HG03575 (cell line): ENCODE data around the gene CMTM7.
"Not testable (repeated sequence)": the region's sequence is repeated elsewhere in the genome, so short reads cannot be mapped to it uniquely, and the experiment has no call there.

ENCODE experiments used
- ATAC-seq: cut with Tn5 transposase; IDR thresholded peaks from one replicate; pipeline ENCODE4 v1.9.1; 2021; ENCODE audit not compliant: unreplicated experiment, insufficient number of reproducible peaks, low FRiP score; ENCODE audit errors: extremely low read depth

CMTM7 gene

DNA sequence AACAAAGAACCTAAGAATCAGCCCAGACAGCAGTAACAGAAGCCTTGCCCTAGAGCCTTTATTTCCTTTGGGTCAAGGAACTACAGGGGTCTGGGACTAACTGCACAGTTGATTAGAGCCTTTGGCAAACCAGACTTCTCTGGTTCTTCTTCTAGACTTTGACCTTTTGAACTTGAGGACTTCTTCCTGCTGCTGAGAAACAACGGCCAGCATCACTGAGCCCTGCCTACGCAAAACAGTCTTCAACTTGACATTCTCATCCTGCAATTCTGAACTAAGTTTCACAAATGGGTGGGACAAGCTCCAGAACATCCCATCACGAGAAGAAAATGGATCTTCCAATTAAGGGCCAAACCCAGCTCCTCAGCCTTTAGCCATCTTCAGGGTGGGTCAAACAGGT is 79.6 kb downstream of the CMTM7 start:
- ATAC-seq: no peak

DNA sequence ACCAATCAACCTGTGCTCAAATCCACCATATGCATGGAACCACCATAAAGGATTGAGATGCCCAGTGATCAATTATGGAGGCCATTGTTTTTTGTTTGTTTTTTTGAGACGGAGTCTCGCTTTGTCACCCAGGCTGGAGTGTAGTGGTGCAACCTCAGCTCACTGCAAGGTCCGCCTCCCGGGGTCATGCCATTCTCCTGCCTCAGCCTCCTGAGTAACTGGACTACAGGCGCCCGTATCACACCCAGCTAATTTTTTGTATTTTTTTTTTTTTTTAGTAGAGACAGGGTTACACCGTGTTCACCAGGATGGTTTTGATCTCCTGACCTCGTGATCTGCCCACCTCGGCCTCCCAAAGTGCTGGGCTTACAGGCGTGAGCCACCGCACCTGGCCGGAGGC is 80.5 kb downstream of the CMTM7 start:
- ATAC-seq: not testable (repeated sequence)

DNA sequence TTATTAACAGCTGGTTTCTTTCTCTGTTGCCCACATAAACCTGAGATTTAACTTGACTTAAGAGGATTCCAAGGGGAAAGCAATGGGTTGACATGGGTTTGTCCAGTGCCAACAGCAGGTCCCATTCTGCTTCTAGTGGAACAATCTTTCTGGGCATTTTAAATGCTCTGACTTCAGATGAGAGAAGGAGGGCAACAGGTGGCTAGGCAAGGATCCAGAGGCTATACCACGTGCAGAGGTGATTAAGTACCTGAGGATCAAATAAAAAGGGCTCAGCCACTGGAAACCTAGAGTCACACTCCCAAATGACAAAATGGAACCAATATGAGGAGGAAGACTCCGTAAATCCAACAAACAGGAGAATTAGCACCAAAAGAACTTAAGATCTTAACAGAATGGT is 82.5 kb downstream of the CMTM7 start:
- no peak for ATAC-seq

DNA sequence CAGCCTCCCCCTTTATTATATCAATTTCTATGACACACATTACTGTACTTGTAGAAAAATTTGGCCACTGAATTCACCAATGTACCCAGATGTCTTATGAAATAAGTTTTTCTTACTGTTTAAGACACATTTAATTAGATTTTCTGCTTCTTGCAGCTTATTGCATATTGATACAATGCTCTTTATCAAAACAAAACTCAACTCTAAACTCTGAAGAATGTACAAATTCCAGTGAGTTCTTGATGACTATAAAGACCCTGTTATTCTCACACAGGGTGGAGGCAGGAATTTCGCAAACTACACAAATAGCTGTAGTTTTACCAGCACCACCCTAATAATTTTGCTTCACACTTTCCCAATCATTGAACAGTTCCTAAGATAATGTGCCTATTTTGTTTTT is 89.0 kb downstream of the CMTM7 start:
- ATAC-seq: no peak

DNA sequence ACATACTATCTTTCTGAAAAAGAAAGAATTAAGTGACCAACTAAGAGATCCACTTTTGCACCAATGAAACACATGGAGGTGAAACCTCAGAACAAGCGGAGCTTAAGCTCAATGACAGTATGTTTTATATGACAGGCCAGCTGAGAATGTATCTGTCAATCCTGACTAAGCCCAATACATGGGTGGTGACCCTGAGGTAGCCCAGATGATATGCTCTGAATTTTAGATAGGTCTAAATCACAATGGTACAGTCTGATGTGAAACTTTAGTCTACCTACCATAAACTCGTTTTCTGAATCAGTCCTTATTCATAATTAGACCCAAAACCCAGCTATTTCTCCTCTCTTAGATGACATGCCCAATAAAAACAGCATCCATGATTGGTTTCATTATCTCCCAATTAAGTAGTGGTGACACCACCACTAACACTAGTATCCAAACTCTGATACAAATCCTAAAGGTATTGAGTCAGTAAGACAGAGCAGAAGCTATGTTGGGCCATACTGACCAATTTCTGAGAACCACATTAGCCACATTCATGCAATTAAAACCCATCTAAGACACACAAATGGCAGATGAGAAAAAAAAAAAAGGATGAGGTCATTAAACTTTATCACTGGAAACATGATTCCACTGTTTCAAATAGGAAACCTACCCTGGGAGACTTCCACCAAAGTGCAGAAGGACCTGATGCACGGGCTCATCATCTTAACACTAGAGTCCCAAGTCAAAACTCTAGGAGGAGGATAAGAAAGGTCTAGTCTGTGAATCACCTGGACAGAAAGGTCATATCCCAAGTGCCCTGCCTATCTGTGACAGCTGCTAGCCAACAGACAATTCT is 90.4 kb downstream of the CMTM7 start:
- ATAC-seq: no peak

DNA sequence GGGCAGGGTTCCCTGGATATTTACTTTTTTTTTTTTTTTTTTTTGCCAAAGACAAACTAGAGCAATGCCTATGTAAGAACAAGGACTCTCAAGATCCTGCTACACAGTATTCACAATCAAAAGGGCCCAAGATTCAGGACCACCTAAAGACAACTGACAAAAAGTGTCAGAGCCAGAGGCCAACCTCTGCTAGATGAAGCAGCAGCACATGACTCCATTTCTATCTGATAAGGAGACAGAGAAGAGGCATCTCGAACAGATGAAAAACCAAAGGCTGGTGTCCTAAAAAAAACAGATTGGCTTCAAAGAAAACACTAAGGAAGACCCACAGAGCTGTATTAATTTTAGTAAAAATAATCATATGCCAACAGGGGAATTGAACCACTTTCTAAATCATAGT is 91.0 kb downstream of the CMTM7 start:
- no peak for ATAC-seq

DNA sequence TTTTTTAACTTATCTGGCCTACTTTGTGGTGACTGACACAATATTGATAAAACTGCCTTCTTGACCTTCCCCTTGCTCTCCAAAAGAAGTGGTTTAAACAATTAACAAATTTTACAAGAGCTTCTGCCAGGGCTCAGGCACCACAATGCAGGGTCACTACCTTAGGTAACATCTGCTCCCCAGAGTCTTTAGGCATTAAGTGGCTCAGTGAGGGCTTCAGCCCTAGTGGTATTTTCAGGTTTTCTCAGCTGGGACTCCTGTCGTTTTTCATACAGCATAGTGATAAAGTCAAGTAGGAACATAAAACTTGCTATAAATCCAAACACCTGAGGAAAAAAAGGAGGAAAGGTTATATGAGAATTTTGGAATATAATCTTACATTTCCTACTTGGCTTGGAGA is 92.1 kb downstream of the CMTM7 start:
- ATAC-seq: no peak

DNA sequence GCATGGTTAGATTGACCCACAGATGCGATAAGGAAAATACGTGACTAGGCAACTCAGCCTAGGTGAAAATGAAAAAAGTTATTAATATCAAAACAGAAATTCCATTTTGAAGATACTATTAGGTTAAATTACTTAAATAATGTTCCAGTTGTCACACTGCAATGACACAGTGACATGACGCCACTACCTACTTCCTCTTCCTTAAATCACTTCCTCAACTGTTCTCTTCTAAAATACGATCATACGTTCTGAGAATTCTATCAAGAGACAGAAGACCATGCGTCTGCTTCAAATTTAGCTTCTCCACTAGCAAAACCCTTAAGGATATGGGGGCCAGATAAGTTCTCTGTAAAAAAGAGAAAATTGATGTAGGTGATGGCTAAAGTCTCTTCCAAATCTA is 92.8 kb downstream of the CMTM7 start:
- ATAC-seq: no peak

DNA sequence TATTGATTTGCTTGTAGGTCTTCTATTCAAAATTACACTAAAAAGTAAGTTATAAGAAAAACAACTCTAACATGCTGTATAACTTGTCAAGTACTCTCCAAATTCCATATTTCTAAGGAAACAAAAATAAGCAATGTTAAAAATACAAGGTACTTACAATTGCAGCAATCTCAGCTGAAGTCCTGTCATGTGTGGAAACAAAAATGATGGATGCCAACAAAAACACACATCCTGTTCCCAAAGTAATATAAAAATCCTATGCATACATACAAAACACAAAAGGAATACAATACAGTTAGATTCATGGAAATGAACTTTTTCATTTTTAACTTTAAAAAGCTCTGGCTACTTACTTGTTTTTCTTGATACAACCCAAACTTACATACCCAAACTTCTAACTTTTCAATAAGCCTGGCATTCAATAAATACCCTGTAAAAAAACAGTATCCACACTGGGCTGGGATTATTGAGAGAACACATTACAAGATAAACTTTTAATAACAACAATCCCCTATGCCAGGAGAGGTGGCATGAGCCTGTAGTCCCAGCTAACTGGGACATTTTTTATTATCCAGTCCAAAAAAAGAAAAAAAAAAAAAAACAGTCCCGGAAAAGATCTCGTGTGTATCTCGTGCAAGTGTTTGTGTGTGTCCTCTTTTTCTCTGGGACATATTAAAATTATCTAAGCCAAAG is 96.3 kb downstream of the CMTM7 start:
- no peak for ATAC-seq

DNA sequence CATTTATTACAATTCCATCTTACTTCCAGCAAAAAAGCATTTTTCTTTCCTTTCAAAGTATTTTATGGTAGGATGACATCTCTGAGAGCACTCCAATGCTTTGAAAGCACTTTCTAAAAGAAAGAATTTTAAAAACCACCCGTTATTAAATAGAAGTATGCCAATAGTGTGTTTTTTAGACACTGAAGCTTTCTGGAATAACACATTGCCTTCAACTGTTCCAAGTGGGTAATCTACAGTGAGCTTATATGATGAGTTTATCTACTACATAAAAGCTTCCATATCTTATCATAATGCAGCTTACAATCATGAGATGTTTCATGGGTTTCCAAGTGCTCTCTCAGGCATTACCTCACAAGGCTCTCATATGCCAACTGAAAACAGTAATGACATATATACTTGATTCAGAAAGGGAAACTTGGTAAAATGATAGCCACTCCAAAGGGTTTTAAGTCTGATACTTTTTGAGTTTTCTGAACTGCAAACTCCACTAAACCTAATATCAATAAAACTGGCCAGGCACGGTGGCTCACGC is 96.9 kb downstream of the CMTM7 start:
- ATAC-seq: no peak

DNA sequence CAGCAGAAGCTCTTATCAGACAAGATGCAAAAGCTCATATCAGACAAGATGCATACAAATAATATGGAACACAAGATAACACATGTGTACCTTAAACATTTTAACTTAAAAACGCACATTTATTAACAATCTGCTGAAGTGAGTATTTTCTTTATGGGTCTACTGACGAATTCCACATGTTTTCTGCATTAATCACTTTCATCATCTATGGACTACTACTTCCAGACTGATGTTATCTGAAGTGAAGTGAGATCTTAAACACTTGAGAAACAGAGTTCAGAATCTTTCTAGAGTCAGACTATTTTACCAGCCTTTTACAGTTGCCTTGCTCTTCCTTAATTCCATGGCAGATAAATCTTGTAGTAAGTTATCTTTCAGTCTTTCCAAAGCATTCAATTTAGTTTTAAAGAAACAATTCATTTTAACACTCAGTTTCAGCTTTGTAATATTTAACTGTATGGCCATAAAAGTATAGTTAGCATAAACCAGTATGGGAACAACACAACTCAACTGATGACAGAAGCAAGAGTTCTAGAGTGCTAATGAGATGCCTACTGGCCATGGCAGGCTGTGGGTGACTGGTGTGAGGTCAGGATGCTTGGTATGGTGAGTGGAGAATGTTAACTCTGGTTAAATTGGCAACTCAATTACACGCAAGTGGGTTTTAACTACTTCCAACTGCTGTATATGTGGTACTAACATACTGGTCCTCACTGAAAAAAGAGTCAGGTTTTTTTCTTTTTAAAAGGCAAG is 101.2 kb downstream of the CMTM7 start:
- ATAC-seq: no peak

DNA sequence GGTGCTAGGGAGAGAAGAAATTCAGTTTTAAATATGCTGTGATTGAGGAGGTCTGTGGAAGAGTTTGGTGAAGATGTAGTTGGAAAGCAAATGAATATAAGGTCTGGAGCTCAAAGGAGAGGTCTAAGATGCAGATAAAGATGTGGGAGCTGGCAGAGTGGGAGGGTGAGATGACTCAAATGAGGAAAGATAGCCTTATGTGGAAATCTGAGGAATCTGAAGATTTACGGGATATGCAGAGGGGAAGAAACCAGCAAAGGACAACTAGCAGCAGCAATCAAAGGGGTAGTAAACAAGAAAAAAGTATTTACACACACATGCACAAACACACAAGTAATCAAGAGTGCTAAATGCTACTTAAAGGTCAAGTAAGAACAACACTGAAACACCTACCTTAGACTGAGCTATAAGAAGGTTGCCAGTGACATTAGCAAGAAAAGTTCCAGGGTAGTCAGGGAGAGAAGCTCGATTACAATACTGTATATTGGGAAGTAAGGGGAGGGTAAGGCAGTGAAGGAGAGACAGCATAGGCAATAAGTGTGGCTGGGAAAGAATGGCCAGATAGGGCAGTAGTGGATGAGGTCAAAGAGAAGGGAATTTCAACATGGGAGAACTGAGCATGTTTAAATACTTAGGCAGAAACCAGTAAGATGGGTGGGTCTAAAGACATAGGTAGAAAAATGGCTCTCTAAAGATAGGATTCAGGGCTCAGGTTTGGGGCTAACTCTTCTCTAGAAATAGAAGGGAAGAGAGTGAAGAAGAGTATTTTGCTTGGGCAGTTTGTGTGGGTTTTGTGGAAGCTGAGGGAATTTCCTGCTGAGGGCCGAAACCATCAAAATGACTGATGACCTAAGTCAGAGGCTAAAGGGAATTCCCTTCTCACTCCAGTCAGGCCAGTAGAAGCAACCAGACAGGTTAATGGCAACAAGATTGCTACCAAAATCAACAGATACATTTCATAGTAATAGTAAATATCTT is 102.1 kb downstream of the CMTM7 start:
- peak; percentile 47 for ATAC-seq

DNA sequence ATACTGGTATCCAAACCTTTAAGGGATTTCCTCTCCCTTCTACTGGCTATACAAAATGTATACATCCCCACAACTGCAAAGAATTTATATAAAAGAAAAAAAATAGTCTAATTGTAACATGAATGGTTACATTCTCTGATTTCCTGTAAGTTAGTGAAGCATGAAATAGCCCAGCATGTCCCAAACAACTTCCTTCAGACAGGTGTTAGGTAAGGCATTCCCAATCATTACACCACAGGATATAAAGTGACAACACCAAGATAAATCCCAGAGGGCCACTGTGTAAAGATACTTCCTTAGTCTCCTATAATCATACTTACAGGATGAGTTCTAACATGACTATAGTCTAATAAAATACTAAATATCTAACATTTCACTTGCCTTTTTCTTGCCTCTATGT is 103.4 kb downstream of the CMTM7 start:
- no peak for ATAC-seq

DNA sequence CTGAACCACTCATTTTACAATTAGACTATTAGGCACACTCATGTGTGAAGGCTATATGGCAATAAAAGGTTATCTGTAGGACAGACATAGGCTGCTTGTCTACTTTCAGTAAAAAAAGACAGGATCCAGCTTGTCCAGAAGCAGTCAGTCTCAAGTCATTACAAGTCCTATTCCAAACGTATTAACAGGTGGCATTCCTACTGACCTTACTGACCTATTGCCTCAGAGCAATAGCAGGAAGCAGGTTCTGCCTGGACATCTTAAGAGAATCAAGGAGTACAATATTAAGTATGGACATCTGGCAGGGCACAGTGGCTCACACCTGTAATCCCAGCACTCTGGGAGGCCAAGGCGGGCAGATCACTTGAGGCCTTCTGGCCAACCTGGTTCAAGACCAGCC is 104.0 kb downstream of the CMTM7 start:
- ATAC-seq: no peak

DNA sequence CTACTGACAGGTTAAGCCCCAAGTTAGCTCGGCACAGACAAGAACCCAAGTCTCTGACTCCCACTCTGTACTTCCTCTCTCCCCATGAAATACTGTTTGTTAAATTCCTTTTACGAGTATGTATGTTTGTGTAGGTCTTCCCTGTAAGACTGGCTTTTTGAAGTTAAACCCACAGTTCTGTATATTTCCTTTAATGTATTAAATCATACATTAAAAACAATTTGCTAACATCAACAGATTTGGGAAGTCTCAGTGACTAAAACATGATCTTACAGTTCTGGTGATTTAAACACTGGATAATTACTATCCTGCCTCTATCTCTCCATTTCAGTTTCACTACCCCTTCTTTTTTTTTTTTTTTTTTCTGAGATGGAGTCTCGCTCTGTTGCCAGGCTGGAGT is 106.6 kb downstream of the CMTM7 start:
- ATAC-seq: no peak

DNA sequence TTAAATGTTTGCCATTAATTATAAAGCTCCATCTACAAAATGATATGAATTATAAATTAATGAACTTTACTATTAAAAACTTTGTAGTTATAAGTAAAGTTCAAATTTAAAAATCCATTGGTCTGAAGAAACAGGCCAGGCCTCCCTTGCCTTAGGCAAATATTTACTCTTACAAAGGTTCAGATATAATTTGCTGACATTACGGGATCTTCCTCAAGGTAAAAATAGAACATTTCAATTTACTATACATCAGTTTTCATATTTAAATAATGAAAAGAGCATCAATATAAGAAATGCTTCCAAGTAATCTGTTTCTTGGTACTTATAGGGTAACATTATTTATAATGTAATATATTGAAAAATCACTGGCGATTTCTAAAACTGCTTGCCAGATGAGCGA is 107.3 kb downstream of the CMTM7 start:
- no peak for ATAC-seq

DNA sequence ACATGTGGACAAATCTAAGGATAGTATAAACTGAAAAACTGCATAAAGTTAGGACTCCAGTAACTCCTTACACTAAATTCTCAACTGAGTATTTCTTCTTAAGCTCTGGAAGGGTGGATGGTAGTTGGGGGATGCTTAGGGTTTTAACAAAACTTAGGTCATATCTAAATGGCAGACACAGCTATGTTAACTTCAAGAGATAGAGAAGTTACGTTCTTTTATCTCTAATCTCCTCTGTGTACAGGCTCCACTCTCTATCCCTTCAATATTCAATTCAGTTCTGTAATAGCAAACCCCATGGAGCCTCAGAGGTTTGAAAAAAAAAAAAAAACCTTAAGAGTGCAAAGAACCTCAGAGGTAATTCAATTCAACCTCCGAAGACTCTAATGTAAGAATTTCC is 107.9 kb downstream of the CMTM7 start:
- no peak for ATAC-seq

DNA sequence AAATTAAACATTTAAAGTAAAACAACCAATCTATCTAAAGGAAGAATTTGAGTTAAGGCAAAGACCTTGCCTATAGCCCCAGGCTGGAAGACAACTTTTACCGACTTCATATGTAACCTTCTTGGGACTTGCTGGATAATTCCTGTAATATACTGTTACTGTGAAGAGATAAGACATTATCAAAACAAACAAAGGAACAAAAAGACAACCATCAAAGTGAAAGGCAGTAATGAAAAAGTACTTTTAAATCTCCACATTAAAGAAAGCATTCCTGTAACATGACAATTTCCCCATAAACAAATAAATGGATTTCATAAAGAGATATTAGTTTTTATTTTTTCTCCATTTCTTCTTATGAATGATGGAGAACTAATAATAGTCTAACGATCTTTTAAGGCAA is 108.6 kb downstream of the CMTM7 start:
- ATAC-seq: no peak
